HCT116 (cell line): ENCODE data around the gene MARCHF3. TPM values are rescaled to one million over a fixed set of nuclear protein-coding genes. Genes with fewer than 3 reads are reported as not detected.

Experiments
- ATAC-seq: fragments of 200-7000 bp; cut with Tn5 transposase; 2 replicates; pipeline ENCODE4 v1.9.1; 2020; ENCODE audit warnings: mild to moderate bottlenecking, moderate library complexity
- BruUV-seq: library from RNA; stranded (reverse); fragments of 400-500 nt; replicated peaks from 2 replicates; lab custom pipeline; 2021; lab: Mats Ljungman, UMichigan
- CTCF ChIA-PET: fragments of 300-600 bp; sonication (Branson Sonifier 250); formaldehyde crosslinking; loops from one replicate; lab custom pipeline; 2021; ENCODE audit warnings: antibody characterized with exemption; lab: Charles Lee
- POLR2A ChIA-PET: fragments of 300-600, 350-600 bp; sonication (Branson Sonifier 250); formaldehyde crosslinking; loops from one replicate; lab custom pipeline; 2021; ENCODE audit warnings: antibody characterized with exemption; lab: Charles Lee
- RAD21 ChIA-PET, 2 experiments: fragments of 300-600 bp; sonication (Branson Sonifier 250); formaldehyde crosslinking; loops; one replicate each; lab custom pipeline; 2023; ENCODE audit warnings: low total read pairs in 2 of 2; ENCODE audit not compliant: uncharacterized antibody in 2 of 2, unreplicated experiment in 2 of 2, low non-redundant PET in 1 of 2; lab: Charles Lee
- DNase-seq: peaks from one replicate; pipeline ENCODE4 v3.0.0-alpha.2; 2010; ENCODE audit warnings: low read depth, low spot score
- H2AFZ ChIP-seq: fragments of 200-600 bp; shearing (Covaris generic), sonication (generic); 2 replicates; pipeline ENCODE4 v1.6.1; 2017; ENCODE audit warnings: low read depth, mixed run types, mixed read lengths, antibody characterized with exemption, low read length; ENCODE audit not compliant: poor library complexity, severe bottlenecking
- H3K27ac ChIP-seq: 2 replicates; pipeline ENCODE4 v1.5.1; 2012; ENCODE audit warnings: low read depth, low read length
- H3K27me3 ChIP-seq: fragments of 200-600 bp; sonication (generic); 2 replicates; pipeline ENCODE4 v1.6.1; 2016; ENCODE audit warnings: mixed run types, low read length, mixed read lengths; ENCODE audit not compliant: insufficient read depth
- H3K36me3 ChIP-seq, 2 experiments: fragments of 200-500 bp in 1 of 2; fragments of 200-600 bp in 1 of 2; sonication (Bioruptor generic) in 1 of 2; sonication (generic) in 1 of 2; 2 replicates each; pipeline versions ENCODE4 v1.5.1 to v1.6.1; 2014 to 2016; ENCODE audit warnings: low read length in 2 of 2, inconsistent platforms in 1 of 2, mixed read lengths in 1 of 2, mixed run types in 1 of 2; ENCODE audit not compliant: insufficient read depth in 2 of 2, control insufficient read depth in 1 of 2
- H3K4me1 ChIP-seq, 2 experiments: fragments of 200-600 bp in 1 of 2; sonication (generic) in 1 of 2; 2 replicates each; pipeline versions ENCODE4 v1.5.1 to v1.6.1; 2012 to 2017; ENCODE audit warnings: low read length in 2 of 2, inconsistent platforms in 1 of 2, mild to moderate bottlenecking in 1 of 2, mixed read lengths in 1 of 2, mixed run types in 1 of 2, moderate library complexity in 1 of 2; ENCODE audit not compliant: insufficient read depth in 2 of 2, control insufficient read depth in 1 of 2
- H3K4me2 ChIP-seq: fragments of 200-600 bp; sonication (generic); 2 replicates; pipeline ENCODE4 v1.6.1; 2017; ENCODE audit warnings: mixed run types, low read length, mixed read lengths
- H3K4me3 ChIP-seq, 2 experiments: fragments of 200-600 bp in 1 of 2; sonication (generic) in 1 of 2; replicated peaks in 1 of 2; 2 replicates each; pipeline ENCODE4 v1.5.1; 2011 to 2016; ENCODE audit warnings: low read length in 2 of 2, control low read depth in 1 of 2, low read depth in 1 of 2, mild to moderate bottlenecking in 1 of 2, mixed read lengths in 1 of 2, mixed run types in 1 of 2
- H3K79me2 ChIP-seq: fragments of 200-600 bp; sonication (generic); 2 replicates; pipeline ENCODE4 v1.6.1; 2017; ENCODE audit warnings: mild to moderate bottlenecking, mixed run types, low read length, moderate library complexity, mixed read lengths; ENCODE audit not compliant: insufficient read depth
- H3K9ac ChIP-seq: fragments of 200-600 bp; sonication (generic); 2 replicates; pipeline ENCODE4 v1.6.1; 2016; ENCODE audit warnings: low read length, mixed read lengths
- H3K9me2 ChIP-seq: fragments of 200-600 bp; sonication (generic), shearing (Covaris generic); 2 replicates; pipeline ENCODE4 v1.6.1; 2017; ENCODE audit warnings: mixed run types, mild to moderate bottlenecking, moderate library complexity; ENCODE audit not compliant: insufficient read depth
- H3K9me3 ChIP-seq, 2 experiments: fragments of 200-500 bp in 1 of 2; fragments of 200-600 bp in 1 of 2; sonication (Bioruptor generic) in 1 of 2; sonication (generic) in 1 of 2; 2 replicates each; pipeline ENCODE4 v1.6.1; 2014 to 2017; ENCODE audit warnings: low read length in 2 of 2, mixed read lengths in 2 of 2, inconsistent platforms in 1 of 2, low read depth in 1 of 2, mild to moderate bottlenecking in 1 of 2, mixed run types in 1 of 2, moderate library complexity in 1 of 2; ENCODE audit not compliant: control insufficient read depth in 1 of 2, insufficient read depth in 1 of 2
- H4K20me1 ChIP-seq: fragments of 200-600 bp; sonication (generic), shearing (Covaris generic); 2 replicates; pipeline ENCODE4 v1.6.1; 2017; ENCODE audit warnings: mixed run types, mild to moderate bottlenecking, moderate library complexity; ENCODE audit not compliant: insufficient read depth
- ATF3 ChIP-seq: IDR thresholded peaks from 2 replicates; pipeline ENCODE4 v1.6.1; 2012
- CBX3 ChIP-seq: IDR thresholded peaks from 2 replicates; pipeline ENCODE4 v1.6.1; 2012; ENCODE audit warnings: low read depth
- CTCF ChIP-seq, 3 experiments: fragments of 200-600 bp in 1 of 3; sonication (generic) in 1 of 3; IDR thresholded peaks in 2 of 3; conservative IDR thresholded peaks in 1 of 3; 2 replicates each; pipeline ENCODE4 v1.5.1; 2012 to 2017; ENCODE audit warnings: low read depth in 2 of 3, low read length in 2 of 3, antibody characterized with exemption in 1 of 3, borderline replicate concordance in 1 of 3, control low read depth in 1 of 3, mild to moderate bottlenecking in 1 of 3, mixed read lengths in 1 of 3, mixed run types in 1 of 3, moderate library complexity in 1 of 3; ENCODE audit not compliant: insufficient read depth in 1 of 3
- EGR1 ChIP-seq: IDR thresholded peaks from 2 replicates; pipeline ENCODE4 v1.6.1; 2012; ENCODE audit warnings: low read depth
- ELF1 ChIP-seq: IDR thresholded peaks from 2 replicates; pipeline ENCODE4 v1.6.1; 2012; ENCODE audit warnings: low read depth, borderline replicate concordance
- EZH2 ChIP-seq: fragments of 200-600 bp; sonication (generic); IDR thresholded peaks from 2 replicates; pipeline ENCODE4 v1.6.1; 2017; ENCODE audit warnings: antibody characterized with exemption, mixed run types
- FOSL1 ChIP-seq: IDR thresholded peaks from 2 replicates; pipeline ENCODE4 v1.6.1; 2012; ENCODE audit warnings: low read depth
- JUND ChIP-seq: IDR thresholded peaks from 2 replicates; pipeline ENCODE4 v1.6.1; 2012
- POLR2A ChIP-seq: IDR thresholded peaks from 2 replicates; pipeline ENCODE4 v1.7.0; 2011; ENCODE audit warnings: borderline replicate concordance; ENCODE audit not compliant: insufficient read depth, insufficient read length; ENCODE audit errors: extremely low read depth
- POLR2AphosphoS5 ChIP-seq: IDR thresholded peaks from 2 replicates; pipeline ENCODE4 v1.6.1; 2011; ENCODE audit warnings: mild to moderate bottlenecking, low read depth, low read length, moderate library complexity
- RAD21 ChIP-seq: IDR thresholded peaks from 2 replicates; pipeline ENCODE4 v1.6.1; 2012; ENCODE audit warnings: low read depth, mild to moderate bottlenecking
- SIN3A ChIP-seq: IDR thresholded peaks from 2 replicates; pipeline ENCODE4 v1.6.1; 2012; ENCODE audit warnings: low read depth
- SP1 ChIP-seq: IDR thresholded peaks from 2 replicates; pipeline ENCODE4 v1.6.1; 2012; ENCODE audit warnings: low read depth
- SRF ChIP-seq: IDR thresholded peaks from 2 replicates; pipeline ENCODE4 v1.6.1; 2012; ENCODE audit warnings: low read depth
- YY1 ChIP-seq: IDR thresholded peaks from 2 replicates; pipeline ENCODE4 v1.6.1; 2011; ENCODE audit warnings: low read length, low read depth, moderate library complexity, mild to moderate bottlenecking; ENCODE audit not compliant: insufficient replicate concordance; ENCODE audit errors: extremely low read depth
- ZBTB33 ChIP-seq: IDR thresholded peaks from 2 replicates; pipeline ENCODE4 v1.6.1; 2011; ENCODE audit warnings: mild to moderate bottlenecking, low read length, moderate library complexity; ENCODE audit not compliant: insufficient replicate concordance; ENCODE audit errors: extremely low read depth
- ZFX ChIP-seq: fragments of 450-650 bp; IDR thresholded peaks from 2 replicates; pipeline ENCODE4 v1.6.1; 2017
- intact Hi-C: fragments of 100-400 bp; cut with micrococcal nuclease; formaldehyde crosslinking; loops from 2 replicates; pipeline ENCODE4 v1.10.0; 2022
- total RNA-seq: library from RNA; stranded (reverse); gene quantifications from one replicate; pipeline ENCODE4 v1.2.1, GENCODE V29; 2021; ENCODE audit not compliant: unreplicated experiment
- TF ChIP-seq, protein P1 (sequence below): IDR thresholded peaks from 2 replicates; pipeline ENCODE4 v1.6.1; 2012

The MARCHF3 gene
- total RNA-seq, 1 experiment from 2014 or later = 2.3 TPM

GRCh38 chr5:127029581-127030258 lies 638 bp downstream of the MARCHF3 start:
- DNase-seq (peak; percentile 50), ATAC-seq (peak; percentile 67)
- Histone ChIP-seq H3K9ac (peak overlapping the region; percentile 62), H3K4me2 (peak overlapping the region; percentile 93), H3K9me3 (no peaks in the 10 kb centered on the region), H3K9me2 (no peaks in the 10 kb centered on the region), H4K20me1 (no peaks in the 10 kb centered on the region), H3K27me3 (no peaks in the 10 kb centered on the region), H3K79me2 (no peaks in the 10 kb centered on the region), H3K36me3 (no peaks in the 10 kb centered on the region), H3K4me3 (peak overlapping the region; percentile 62 to 81), H2AFZ (peak overlapping the region; percentile 86), H3K27ac (peak overlapping the region; percentile 52; the same call in 1 of the 2 replicates), H3K4me1 (peaks cover 0 to 6% of the 10 kb centered on the region in 2 experiments; a peak in 1 of 4 replicates)
- CTCF ChIA-PET = no interaction called here
- intact Hi-C loops = loop anchor here (10.0 kb wide), 1 partner anchor 285 kb away; no protein-coding TSS in a partner anchor
- BruUV-seq = TSS peak; percentile 38
- POLR2A ChIA-PET = no interaction called here
- RAD21 ChIA-PET = interaction anchor here in 1 of 2 experiments (0.6 kb wide), 1 partner anchor 28 kb away, joined by 3 read pairs; no protein-coding TSS in a partner anchor
- peak; percentile 4 to 65 (median 54); a peak in 4 of 6 replicates for TF ChIP-seq CTCF (IDR thresholded peaks at IDR 0.05 in 2 of 3, conservative IDR thresholded peaks at IDR 0.05 in 1 of 3; ENCODE audit: borderline replicate concordance in 1 of 3, insufficient read depth in 1 of 3, low read depth in 2 of 3, low read length in 2 of 3)
- no peak for TF ChIP-seq ELF1
- no peak for TF ChIP-seq CBX3
- TF ChIP-seq ZFX = no peak
- no peak for TF ChIP-seq POLR2A
- no peak for TF ChIP-seq ZBTB33
- no peak for TF ChIP-seq SP1
- no peak for TF ChIP-seq SIN3A
- no peak for TF ChIP-seq JUND
- TF ChIP-seq ATF3 = no peak
- TF ChIP-seq SRF = no peak
- no peak for TF ChIP-seq EZH2
- no peak for TF ChIP-seq POLR2AphosphoS5
- TF ChIP-seq FOSL1 = no peak
- no peak for TF ChIP-seq EGR1
- TF ChIP-seq YY1 = peak; percentile 23
- peak; percentile 33; the same call in 1 of the 2 replicates for TF ChIP-seq RAD21
- TF ChIP-seq, protein P1, sequence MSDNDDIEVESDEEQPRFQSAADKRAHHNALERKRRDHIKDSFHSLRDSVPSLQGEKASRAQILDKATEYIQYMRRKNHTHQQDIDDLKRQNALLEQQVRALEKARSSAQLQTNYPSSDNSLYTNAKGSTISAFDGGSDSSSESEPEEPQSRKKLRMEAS = no peak
